Stimulated activated CD8-positive, alpha-beta memory T cell treated with anti-CD3 and anti-CD28 coated beads, Interleukin-12 subunit alpha, Interleukin-12 subunit beta, amount 100 ng/mL, for 24 hours (primary cell): ENCODE results near the gene PSMA3.

Experiments used
- DNase-seq: peaks from one replicate; pipeline ENCODE4 v3.0.0-alpha.2; 2020; ENCODE audit errors: extremely low read depth

Gene PSMA3

GRCh38 chr14:58299401-58300330 lies 55.0 kb downstream of the PSMA3 start:
- no peak for DNase-seq

- no peak for DNase-seq
These were observed 56.8 kb downstream of the PSMA3 start for GRCh38 chr14:58301416-58301815.

GRCh38 chr14:58305730-58306129 lies 61.1 kb downstream of the PSMA3 start:
- DNase-seq: no peak

GRCh38 chr14:58307597-58308316 lies 63.1 kb downstream of the PSMA3 start:
- no peak for DNase-seq

- DNase-seq: no peak
These were observed 64.4 kb downstream of the PSMA3 start for GRCh38 chr14:58309086-58309485.

- DNase-seq: no peak
These were observed 69.1 kb downstream of the PSMA3 start for GRCh38 chr14:58313699-58314098.

- no peak for DNase-seq
These were observed 71.0 kb downstream of the PSMA3 start for GRCh38 chr14:58315606-58316005.
